ELR (cell line): Measurements from ENCODE around the gene CFAP20DC.
"Not testable (repeated sequence)": the region's sequence is repeated elsewhere in the genome, so short reads cannot be mapped to it uniquely, and the experiment has no call there.

Source experiments
- DNase-seq: peaks from one replicate; pipeline ENCODE4 v3.0.0-alpha.2; 2015; ENCODE audit warnings: low read depth

Gene CFAP20DC

GRCh38 chr3:58868097-58868779 lies 181.6 kb downstream of the CFAP20DC start:
- DNase-seq, result no peak

DNA sequence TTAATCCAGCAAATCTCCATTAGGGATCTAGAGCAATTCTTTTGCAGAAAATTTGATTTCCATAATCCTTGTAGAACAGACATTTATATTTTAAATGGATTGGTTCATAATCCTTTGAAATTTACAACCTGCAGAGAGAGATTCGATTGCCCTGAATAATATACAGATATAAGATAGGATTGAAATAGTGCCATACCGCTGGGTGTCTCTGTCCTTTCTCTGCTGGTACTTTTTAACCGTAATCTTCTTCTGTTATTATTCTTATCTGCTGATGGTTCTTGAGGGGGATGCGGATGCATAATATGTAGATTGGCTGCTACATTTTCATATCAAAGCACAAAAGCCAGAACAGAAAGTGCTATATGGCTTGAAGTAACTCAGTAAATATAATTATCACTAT lies 182.2 kb downstream of the CFAP20DC start:
- no peak for DNase-seq

DNA sequence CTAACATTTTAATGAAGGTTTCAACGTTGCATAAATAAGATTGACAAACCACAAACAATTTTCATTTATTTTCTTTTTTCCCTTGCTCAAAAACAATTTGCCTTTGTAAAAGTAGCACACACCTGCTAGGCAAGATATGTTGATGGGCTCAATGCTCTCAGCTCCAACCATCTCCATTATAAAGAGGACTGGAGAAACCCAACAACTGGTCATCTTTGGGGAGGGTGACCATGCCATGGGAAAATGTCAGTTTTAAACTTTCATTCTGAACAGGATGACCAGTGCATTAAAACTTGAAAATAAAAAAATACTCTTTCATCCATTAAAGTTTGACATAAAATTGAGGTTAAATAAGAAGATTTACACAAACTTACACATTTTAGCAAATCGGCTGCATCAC lies 183.7 kb downstream of the CFAP20DC start:
- no peak for DNase-seq

GRCh38 chr3:58864480-58864879 lies 185.3 kb downstream of the CFAP20DC start:
- DNase-seq, result peak; percentile 15

GRCh38 chr3:58863206-58863605 lies 186.6 kb downstream of the CFAP20DC start:
- DNase-seq, result no peak

DNA sequence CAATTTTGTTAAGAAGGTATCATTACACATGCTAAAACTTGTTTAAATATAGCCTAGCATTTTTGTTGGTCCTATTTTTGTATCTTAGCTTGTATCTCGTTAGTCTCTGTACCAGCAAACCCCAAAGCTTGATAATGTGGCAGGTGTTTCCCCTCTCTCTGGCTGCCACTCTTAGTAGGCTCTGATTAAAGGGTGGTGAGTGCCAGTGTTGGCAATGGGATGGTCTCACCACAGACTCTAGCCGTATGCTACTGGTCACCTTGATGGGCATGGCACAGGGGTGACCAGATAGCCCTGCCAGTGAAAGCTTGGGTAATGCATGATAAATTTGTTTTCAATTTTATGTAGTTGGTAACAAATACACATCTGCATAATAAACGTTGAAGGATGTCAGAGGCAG lies 188.3 kb downstream of the CFAP20DC start:
- no peak for DNase-seq

GRCh38 chr3:58858126-58858525 lies 191.7 kb downstream of the CFAP20DC start:
- DNase-seq, result no peak

DNA sequence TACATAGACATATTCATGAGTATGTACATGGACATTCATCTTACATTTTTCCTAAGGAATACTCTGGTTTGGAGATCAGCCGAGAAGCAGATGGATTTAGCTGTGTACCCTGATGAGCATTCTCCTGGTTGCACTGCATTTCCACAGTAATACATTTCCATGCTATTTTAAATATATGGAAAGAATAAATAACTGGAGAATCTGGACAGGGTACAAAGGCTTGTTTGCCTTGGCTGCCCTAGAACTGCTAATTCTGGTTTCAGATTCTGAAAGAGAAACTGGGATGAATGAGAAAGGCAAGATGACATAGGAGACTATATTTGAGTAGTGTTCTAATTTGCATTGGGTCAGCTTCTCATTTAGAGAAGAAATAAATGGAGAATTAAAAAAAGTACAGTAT lies 192.4 kb downstream of the CFAP20DC start:
- no peak for DNase-seq

GRCh38 chr3:58848826-58849225 lies 201.0 kb downstream of the CFAP20DC start:
- DNase-seq, result no peak

DNA sequence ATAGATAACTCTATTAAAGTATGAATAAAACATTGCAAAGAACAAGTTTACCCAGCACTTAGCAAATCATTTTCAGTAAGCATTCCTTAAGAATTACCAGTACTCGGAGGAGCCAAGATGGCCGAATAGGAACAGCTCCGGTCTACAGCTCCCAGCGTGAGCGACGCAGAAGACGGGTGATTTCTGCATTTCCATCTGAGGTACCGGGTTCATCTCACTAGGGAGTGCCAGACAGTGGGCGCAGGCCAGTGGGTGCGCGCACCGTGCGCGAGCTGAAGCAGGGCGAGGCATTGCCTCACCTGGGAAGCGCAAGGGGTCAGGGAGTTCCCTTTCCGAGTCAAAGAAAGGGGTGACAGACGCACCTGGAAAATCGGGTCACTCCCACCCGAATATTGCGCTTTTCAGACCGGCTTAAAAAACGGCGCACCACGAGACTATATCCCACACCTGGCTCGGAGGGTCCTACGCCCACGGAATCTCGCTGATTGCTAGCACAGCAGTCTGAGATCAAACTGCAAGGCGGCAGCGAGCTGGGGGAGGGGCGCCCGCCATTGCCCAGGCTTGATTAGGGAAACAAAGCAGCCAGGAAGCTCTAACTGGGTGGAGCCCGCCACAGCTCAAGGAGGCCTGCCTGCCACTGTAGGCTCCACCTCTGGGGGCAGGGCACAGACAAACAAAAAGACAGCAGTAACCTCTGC lies 207.6 kb downstream of the CFAP20DC start:
- not testable (repeated sequence) for DNase-seq

GRCh38 chr3:58840949-58841348 lies 208.9 kb downstream of the CFAP20DC start:
- DNase-seq, result no peak

DNA sequence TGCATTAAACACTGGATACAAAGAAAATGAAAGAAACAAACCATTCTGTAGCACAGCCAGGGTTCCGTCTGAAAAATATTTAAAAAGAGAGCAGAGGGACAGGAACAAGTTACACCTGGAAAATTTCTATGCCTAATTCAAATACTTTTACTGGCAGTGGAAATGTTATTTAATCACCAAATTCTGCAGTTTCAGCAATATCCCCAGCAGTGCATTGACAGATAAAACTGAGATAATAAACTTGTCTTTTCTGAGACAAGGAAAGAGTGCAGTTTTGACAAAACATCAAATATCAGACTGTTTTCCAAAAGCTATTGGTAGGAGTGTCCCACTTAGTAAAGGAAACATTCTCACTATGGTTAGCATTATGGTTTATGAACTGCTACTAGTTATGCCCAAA lies 209.9 kb downstream of the CFAP20DC start:
- DNase-seq, result no peak

GRCh38 chr3:58839187-58839586 lies 210.6 kb downstream of the CFAP20DC start:
- no peak for DNase-seq

DNA sequence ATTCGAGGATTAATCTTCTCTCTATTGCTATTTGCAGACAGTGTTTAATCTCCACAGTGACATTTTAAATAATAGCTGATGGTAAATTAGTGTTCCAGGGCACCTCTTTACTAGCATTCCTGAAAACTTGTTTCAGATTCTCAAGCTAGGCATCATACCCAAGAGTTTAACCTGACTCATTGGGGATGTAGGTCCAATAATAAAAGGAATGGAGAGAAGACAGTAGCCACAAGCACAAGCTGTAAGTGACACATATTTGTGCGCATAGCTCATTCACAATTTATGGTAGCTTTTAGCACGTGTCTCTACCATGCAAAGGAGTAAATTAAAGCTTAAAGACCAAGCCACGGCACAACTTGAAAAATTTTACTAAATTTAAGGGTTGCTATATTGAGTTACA lies 212.0 kb downstream of the CFAP20DC start:
- DNase-seq, result peak; percentile 12

DNA sequence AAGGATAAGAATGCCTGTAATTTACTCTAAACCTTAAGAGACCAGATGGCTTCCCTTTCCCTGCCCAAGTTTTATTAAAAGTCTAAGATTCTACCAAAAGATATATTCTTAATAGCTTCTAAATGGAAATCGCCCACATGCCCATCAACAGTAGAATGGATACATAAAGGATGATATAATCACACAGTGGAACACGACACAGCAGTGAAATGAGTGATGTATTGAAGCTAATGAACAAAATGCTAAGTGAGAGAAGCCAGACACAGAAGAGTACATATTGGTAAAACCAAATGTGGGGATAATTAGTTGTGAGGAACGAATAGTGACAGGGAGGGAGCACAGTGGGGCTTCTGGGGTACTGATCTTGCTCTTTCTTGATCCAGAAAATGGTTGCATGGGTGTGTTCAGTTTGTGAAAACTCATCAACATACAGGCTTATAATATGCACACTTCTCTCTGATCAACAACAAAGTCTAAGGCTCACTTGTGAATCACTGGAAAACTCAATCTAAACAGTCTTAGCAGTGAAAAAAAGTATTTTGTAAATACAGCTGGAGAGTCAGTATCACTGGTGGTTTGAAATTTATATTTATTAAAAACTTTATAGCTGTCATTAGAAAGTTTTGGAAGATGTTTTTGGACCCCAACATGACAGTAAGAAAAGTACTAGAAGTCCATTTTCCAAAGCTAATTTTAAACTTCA lies 212.5 kb downstream of the CFAP20DC start:
- DNase-seq, result no peak

DNA sequence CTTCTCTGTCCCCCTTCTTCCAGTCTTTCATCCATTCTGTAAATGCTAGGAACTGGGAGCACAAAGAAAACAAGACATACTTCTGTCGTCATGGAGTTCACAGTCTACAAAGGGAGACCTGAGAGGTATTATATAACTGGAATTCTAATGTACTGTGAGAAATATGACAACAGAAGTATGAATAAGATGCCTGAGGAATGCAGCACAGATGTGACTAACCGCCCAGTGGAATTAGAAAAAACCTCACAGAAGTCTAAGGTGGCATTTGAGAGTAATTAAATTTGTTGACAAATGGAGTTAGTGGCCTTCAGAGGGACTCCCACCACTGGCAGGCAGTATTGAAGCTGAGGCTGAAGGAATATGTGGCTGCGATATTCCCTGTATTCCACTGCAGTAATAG lies 214.7 kb downstream of the CFAP20DC start:
- peak; percentile 58 for DNase-seq

DNA sequence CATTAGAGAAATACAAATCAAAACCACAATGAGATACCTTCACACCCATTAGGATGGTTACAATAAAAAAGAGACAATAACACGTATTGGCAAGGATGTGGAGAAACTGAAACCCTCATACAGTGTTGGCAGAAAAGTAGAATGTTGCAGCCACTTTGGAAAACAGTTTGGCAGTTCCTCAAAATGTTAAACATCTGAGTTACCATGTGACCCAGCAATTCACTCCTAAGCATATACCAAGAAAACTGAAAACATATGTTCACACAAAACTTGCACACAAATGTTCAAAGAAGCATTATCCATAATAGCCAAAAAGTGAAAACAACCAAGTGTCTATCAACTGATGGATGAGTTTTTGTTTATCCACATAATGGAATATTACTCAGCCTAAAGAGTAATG lies 216.3 kb downstream of the CFAP20DC start:
- DNase-seq, result no peak

GRCh38 chr3:58829321-58830000 lies 220.4 kb downstream of the CFAP20DC start:
- DNase-seq, result no peak

- DNase-seq, result no peak
These were observed 225.0 kb downstream of the CFAP20DC start for GRCh38 chr3:58824777-58825176.

DNA sequence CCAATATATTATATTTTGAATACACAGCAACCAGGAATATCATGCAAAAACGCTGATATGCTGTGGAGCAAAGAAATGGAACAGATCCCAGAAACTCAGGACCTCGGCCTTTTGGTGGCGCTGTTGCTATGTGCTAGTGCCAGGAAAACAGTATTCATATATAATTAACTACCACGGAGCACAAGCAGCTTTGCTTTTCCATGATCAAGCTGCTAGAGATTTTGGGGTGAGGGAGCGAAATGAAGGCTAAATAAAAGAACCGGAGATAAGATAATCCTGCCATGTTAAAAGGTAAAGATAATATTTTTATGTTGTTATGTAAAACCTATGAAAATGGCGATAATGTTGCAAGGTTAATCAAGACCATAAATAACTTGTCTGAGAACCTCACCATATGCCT lies 225.5 kb downstream of the CFAP20DC start:
- peak; percentile 73 for DNase-seq

DNA sequence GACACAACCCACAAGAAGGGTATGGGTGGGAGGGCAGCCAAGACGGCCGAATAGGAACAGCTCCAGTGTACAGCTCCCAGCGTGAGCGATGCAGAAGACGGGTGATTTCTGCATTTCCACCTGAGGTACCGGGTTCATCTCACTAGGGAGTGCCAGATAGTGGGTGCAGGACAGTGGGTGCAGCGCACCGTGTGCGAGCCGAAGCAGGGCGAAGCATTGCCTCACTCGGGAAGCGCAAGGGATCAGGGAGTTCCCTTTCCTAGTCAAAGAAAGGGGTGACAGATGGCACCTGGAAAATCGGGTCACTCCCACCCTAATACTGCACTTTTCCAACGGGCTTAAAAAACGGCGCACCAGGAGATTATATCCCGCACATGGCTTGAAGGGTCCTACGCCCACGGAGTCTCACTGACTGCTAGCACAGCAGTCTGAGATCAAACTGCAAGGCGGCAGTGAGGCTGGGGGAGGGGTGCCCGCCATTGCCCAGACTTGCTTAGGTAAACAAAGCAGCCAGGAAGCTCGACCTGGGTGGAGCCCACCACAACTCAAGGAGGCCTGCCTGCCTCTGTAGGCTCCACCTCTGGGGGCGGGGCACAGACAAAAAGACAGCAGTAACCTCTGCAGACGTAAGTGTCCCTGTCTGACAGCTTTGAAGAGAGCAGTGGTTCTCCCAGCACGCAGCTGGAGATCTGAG lies 243.1 kb downstream of the CFAP20DC start:
- DNase-seq, result not testable (repeated sequence)

DNA sequence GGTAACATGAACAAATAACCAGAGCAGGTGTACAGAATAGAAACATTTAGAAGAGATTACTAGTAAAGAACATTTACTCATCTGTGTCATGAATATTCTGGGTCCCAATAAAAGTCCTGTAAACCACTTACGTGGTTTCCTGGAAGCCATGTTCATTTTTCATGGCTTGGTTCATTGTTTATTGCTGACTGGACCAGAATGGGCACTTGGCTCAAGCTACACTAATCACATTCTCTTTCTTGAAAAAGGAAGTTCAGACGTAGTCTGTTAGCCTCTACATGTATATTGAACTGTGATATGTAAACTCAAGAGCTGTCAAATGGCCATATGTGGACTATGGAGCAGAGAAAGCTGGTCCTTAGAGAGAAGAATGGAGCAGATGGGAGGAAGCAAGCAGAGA lies 244.9 kb downstream of the CFAP20DC start:
- DNase-seq, result no peak
